ENCODE results near the gene RMP24.

RMP24 gene

GRCh38 chr18:35979112-35979511 lies 6.6 kb downstream of the RMP24 start:
- BruUV-seq (replicated peaks): no TSS peak
- in situ Hi-C loops (cut with HindIII; ENCODE audit: extremely low pct_ligation_motif_present, low pct_unique_long_range_greater_than_20kb): no loop called here
- peaks cover 5% of the 10 kb centered on the region for H3K79me2 ChIP-seq (ENCODE audit: insufficient read depth, low read length)
- no peak overlapping the region for H3K9ac ChIP-seq (ENCODE audit: insufficient read depth, low read depth, low read length)
- no peak overlapping the region for H2AFZ ChIP-seq (ENCODE audit: low read length)
- no peaks in the 10 kb centered on the region for H3K27me3 ChIP-seq (ENCODE audit: control insufficient read depth in 1 of 2, insufficient read depth in 2 of 2, low read length in 2 of 2)
- TF ChIP-seq MAFF (IDR thresholded peaks at IDR 0.05; ENCODE audit: low read depth, low read length) (peak; percentile 53; the same call in 1 of the 2 replicates), ZNF570 (CRISPR knock-in tag; IDR thresholded peaks at IDR 0.05; ENCODE audit: borderline replicate concordance) (no peak), MAFK (conservative IDR thresholded peaks at IDR 0.05 in 1 of 2, IDR thresholded peaks at IDR 0.05 in 1 of 2; ENCODE audit: low read length in 2 of 2) (peak; percentile 54 to 75)
- no peaks in the 10 kb centered on the region for H4K20me1 ChIP-seq (ENCODE audit: insufficient read depth, low read length)
- peaks cover 4% of the 10 kb centered on the region for H3K4me1 ChIP-seq (ENCODE audit: insufficient read depth, low read length)
- H3K4me3 ChIP-seq (replicated peaks in 1 of 3; ENCODE audit: insufficient read depth in 1 of 3, low read depth in 2 of 3, low read length in 3 of 3): no peak overlapping the region
- no peak for DNase-seq (ENCODE audit: low spot score)
- ATAC-seq: no peak
- H3K36me3 ChIP-seq (replicated peaks in 1 of 2; ENCODE audit: control insufficient read depth in 1 of 2, insufficient read depth in 2 of 2, low read length in 2 of 2): peaks cover 2 to 44% of the 10 kb centered on the region in 2 experiments
- H3K9me3 ChIP-seq (ENCODE audit: low read length): no peaks in the 10 kb centered on the region
- intact Hi-C loops (cut with micrococcal nuclease; ENCODE audit: unreplicated experiment): no loop called here
- ChIA-PET CTCF (ENCODE audit: low intra/inter-chr PET ratio, low total read pairs) (no interaction called here), POLR2A (no interaction called here)
- no peak overlapping the region for H3K27ac ChIP-seq (ENCODE audit: extremely low read length, insufficient read depth, low read length)
- H3K4me2 ChIP-seq (ENCODE audit: low read depth, low read length): no peak overlapping the region
- FAIRE-seq: no peak

GRCh38 chr18:35982409-35983114 lies 10.1 kb downstream of the RMP24 start:
- POLR2A ChIA-PET: interaction anchor here (1.4 kb wide), 1 partner anchor 10 kb away, joined by 4 read pairs; the partner anchor contains the start of gene RMP24
- Histone ChIP-seq H3K36me3 (replicated peaks in 1 of 2; ENCODE audit: control insufficient read depth in 1 of 2, insufficient read depth in 2 of 2, low read length in 2 of 2) (peaks cover 2 to 26% of the 10 kb centered on the region in 2 experiments; a peak in 4 of 5 replicates), H3K9ac (ENCODE audit: insufficient read depth, low read depth, low read length) (no peak overlapping the region), H3K79me2 (ENCODE audit: insufficient read depth, low read length) (no peaks in the 10 kb centered on the region), H2AFZ (ENCODE audit: low read length) (no peak overlapping the region), H3K9me3 (ENCODE audit: low read length) (no peaks in the 10 kb centered on the region), H3K4me1 (ENCODE audit: insufficient read depth, low read length) (no peaks in the 10 kb centered on the region), H3K27me3 (ENCODE audit: control insufficient read depth in 1 of 2, insufficient read depth in 2 of 2, low read length in 2 of 2) (no peaks in the 10 kb centered on the region), H4K20me1 (ENCODE audit: insufficient read depth, low read length) (no peaks in the 10 kb centered on the region), H3K4me3 (replicated peaks in 1 of 3; ENCODE audit: insufficient read depth in 1 of 3, low read depth in 2 of 3, low read length in 3 of 3) (no peak overlapping the region), H3K27ac (ENCODE audit: extremely low read length, insufficient read depth, low read length) (no peak overlapping the region), H3K4me2 (ENCODE audit: low read depth, low read length) (no peak overlapping the region)
- CTCF ChIA-PET (ENCODE audit: low intra/inter-chr PET ratio, low total read pairs): no interaction called here
- in situ Hi-C loops (cut with HindIII; ENCODE audit: extremely low pct_ligation_motif_present, low pct_unique_long_range_greater_than_20kb): no loop called here
- BruUV-seq (replicated peaks): TSS peak; percentile 23
- no peak for DNase-seq (ENCODE audit: low spot score)
- no peak for ATAC-seq
- 98% methylated on average over 2 of the region's 2 CpGs for WGBS (ENCODE audit: low lambda C conversion rate)
- FAIRE-seq: no peak
- intact Hi-C loops (cut with micrococcal nuclease; ENCODE audit: unreplicated experiment): no loop called here
- TF ChIP-seq LBX2 (CRISPR knock-in tag; IDR thresholded peaks at IDR 0.05; ENCODE audit: borderline replicate concordance): no peak
- no peak for TF ChIP-seq XRCC5 (optimal IDR thresholded peaks at IDR 0.05; ENCODE audit: low read length)
- TF ChIP-seq HHEX (CRISPR knock-in tag; IDR thresholded peaks at IDR 0.05): no peak
- no peak for TF ChIP-seq ELK4 (CRISPR knock-in tag; IDR thresholded peaks at IDR 0.05; ENCODE audit: borderline replicate concordance)
- no peak for TF ChIP-seq RFX5 (IDR thresholded peaks at IDR 0.05; ENCODE audit: low read depth, low read length)
- TF ChIP-seq ZNF281 (CRISPR knock-in tag; IDR thresholded peaks at IDR 0.05; ENCODE audit: borderline replicate concordance): no peak
- TF ChIP-seq ZBTB49 (CRISPR knock-in tag; IDR thresholded peaks at IDR 0.05; ENCODE audit: borderline replicate concordance): no peak
- no peak for TF ChIP-seq ZNF225 (CRISPR knock-in tag; IDR thresholded peaks at IDR 0.05)
